HG03521 (cell line): ENCODE data around the gene EMID1.

Source experiments
- ATAC-seq: cut with Tn5 transposase; IDR thresholded peaks from one replicate; pipeline ENCODE4 v1.9.1; 2021; ENCODE audit warnings: mild to moderate bottlenecking, moderate library complexity; ENCODE audit not compliant: unreplicated experiment

EMID1 gene

DNA sequence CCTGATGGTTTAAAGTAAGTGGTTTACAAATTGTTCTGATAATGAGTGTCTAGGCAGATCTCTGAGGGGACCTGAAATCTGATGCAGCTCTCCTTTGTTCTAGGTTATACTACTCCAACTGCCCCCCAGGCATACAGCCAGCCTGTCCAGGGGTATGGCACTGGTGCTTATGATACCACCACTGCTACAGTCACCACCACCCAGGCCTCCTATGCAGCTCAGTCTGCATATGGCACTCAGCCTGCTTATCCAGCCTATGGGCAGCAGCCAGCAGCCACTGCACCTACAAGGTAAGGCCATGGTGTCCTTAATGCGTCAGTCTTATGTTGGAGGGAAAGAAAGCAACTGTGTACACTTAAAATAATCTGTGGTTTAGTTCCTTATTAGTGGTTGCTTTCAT, 72.2 kb downstream of the EMID1 start:
- ATAC-seq = no peak

DNA sequence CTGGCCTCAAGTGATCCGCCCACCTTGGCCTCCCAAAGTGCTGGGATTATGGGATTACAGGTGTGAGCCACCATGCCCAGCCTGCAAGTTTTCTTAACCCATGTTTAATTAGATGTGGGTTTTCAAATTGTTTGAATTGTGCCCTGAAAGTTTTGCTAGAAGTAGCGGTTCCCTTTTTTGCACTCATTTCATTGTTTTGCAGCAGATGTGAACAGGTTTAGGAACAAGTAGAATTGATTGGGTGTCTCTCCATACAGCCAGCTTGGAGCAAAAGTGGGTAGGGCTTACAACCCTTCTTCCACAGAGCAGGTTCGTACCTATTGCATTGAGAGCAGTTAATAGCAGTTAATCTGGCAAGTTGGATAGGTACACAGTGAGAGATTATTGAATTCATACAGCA, 78.5 kb downstream of the EMID1 start:
- no peak for ATAC-seq

DNA sequence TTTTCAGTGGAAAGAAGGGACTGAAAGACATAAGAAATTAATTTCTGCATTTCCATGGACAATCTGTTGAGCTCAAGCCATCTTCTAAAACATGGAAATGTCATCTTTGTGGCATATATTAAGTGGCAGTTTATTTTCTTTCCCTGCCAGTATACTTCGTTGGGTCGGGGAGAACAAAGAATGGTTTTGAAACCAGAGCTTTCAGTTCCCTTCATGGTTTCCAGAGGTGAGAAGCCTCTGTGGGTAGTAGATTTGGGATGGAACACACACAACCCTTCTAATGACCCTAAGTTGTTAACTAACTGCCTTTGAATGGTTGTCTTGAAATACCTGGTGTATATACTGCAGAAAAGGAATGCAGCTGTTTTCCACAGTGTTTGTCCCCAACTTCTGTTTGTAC, 83.1 kb downstream of the EMID1 start:
- ATAC-seq = no peak

DNA sequence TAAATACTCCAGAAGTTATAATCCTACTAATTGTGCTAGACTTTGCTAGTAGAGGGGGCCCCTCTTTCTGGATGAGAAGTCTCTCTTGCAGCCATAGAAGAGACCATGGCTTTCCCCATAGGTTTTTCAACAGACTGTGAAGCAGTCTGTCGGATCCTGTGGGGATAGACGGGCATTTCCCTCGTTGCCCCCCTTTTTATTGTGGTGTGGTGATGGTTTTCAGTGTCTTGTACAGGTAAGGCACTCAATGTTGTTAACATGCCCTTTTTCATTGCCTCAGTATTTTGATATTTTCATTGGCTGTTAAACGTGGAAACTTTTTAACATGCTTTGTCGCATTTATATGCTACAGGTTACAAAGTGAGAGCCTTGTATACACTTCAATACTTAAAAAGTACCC, 84.4 kb downstream of the EMID1 start:
- ATAC-seq = no peak

DNA sequence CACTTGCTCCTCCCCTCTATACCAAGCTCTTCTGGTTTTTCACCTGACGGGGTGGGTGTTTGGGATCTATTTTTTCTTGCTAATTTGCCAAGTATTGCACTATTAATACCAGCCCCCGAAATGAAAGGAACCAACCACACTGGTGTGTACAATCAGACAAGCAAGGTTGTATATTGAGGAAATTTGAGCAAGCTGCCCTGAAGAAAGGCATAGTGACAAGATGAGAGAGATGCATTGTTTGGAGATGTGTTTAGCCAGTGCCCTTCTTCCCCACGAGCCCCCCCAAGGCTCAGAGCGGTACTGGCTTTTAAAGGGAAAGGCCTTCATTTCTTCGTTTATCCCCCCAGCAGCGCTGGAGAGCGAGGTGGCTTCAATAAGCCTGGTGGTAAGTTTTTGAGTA, 85.5 kb downstream of the EMID1 start:
- ATAC-seq = no peak

DNA sequence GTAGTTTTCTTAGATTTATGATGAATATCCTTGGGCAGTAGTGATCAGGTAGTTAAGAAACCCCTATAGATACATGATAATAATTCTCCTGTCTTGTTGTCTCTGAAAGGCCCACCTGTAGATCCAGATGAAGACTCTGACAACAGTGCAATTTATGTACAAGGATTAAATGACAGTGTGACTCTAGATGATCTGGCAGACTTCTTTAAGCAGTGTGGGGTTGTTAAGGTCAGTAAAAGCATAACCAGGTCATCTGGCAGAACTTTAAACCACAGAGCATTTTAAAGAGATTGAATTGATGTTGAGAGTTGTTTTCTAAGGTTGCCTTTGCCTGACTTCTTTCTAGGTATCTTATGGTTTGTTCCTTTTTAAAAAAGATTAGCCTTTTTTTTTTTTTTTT, 86.7 kb downstream of the EMID1 start:
- ATAC-seq = no peak

DNA sequence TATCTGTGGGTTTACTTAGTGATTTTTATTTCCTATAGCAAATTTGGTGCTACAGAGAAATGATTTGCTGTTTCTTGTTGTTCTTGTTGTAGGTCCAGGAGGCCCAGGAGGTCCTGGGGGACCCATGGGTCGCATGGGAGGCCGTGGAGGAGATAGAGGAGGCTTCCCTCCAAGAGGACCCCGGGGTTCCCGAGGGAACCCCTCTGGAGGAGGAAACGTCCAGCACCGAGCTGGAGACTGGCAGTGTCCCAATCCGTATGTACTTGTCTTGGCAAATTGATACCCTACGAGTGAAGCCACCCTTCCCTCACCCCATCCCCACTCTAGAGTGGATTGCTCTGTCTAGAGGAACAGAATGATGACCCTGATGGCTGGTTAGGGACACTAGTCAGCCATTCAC, 92.9 kb downstream of the EMID1 start:
- ATAC-seq = no peak

DNA sequence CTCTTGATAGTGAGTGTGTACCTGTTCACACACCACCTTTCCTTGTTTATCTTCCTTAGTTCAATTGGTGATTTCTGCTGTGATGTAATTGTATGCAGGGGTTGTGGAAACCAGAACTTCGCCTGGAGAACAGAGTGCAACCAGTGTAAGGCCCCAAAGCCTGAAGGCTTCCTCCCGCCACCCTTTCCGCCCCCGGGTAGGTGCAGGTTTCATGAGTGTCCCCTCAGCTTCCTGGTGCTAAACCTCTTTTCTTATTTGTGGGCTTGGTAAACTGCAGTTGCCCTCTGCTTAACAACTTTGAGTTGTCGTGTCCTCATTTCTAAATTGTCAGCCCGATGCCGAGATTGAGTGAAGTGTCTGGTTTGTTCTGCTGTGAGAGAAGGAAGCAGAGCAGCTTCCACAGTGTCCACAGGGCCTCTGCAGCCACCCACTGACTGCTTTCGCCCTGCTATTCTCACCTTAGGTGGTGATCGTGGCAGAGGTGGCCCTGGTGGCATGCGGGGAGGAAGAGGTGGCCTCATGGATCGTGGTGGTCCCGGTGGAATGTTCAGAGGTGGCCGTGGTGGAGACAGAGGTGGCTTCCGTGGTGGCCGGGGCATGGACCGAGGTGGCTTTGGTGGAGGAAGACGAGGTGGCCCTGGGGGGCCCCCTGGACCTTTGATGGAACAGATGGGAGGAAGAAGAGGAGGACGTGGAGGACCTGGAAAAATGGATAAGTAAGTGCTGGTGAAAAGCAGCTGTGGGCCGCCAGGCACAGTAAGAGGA, 93.6 kb downstream of the EMID1 start:
- ATAC-seq = no peak

DNA sequence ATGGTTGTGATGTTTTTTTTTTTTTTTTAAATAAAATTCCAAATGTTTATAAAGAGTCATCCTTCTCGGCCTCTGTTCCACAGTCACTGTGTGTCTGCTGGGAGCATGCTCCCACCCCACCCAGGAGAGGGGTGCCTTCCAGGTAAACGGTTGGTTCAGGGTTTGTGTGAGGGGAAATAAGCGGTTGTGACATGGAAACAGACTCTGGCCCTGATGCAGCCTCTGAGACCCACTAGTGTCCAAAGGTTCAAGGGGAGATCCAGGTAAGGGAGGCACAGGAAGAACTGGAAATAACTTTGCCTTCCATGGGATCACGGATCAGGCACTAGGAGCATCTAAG, 94.7 kb downstream of the EMID1 start:
- ATAC-seq = no peak

DNA sequence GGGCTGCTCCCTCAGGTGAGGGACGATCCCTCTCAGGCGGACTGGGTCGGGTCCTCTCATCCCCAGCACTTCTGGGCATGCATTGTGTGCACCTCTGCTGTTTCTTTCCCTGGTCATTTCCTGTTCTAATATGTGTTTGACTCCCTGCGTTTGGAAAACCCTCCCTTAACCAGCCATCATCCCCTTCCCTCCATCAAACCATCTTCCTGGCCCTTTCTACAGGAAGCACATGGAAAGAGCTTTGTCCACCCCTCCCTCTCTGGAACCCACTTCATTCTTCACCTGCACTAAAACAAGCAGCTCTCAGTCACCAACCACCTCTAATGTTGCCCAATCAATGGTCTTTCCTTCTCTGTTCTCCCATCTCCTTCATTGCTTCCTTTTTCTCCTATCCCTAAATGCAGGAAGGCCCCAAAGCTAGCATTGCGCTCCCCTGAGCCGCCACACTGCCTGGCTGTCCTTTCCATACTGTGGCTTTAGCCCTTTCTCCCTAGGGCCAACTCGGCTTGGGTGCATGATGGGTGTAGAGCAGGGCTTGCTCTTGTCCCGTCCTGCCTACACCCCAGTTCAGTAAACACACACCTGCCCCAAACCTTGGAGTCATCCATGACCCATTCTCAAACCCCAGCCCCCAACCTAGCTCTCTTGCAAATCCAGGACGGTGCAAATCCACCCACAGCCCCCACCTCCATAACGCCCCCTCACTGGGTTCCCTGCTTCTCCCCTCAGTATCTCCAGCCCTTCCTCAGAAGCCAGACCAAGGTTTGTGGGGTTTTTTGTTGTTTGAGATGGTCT, 95.3 kb downstream of the EMID1 start:
- ATAC-seq = no peak

DNA sequence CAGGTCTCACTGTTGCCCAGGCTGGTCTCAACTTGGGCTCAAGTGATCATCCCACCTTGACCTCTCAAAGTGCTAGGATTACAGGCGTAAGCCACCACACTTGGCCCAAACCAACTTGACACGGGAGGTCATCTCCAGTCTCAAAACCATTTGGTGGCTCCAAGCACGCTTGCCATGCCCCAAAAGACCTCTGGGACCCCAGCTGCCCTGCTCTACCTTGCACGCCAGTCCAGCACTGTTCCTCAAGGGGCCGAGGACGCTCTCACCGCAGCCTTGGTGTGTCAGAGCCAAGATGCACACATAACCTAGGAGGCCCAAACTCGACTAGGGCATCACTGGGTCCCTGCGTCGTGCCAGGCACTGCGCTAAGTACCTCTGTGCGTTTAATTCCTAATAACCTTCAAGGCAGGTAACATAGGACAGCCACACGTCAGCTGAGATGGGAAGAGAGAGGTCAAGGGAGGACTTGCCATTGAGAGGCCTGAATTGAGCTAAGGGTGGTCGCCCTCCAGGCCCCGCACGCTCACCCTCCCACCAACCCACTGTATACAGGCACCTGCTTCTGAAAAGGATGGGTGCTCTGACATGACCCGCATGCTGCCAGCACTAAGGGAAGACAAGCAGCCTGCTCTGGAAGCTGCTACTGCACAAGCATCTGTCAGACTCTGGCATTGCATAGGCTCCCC, 96.2 kb downstream of the EMID1 start:
- no peak for ATAC-seq

DNA sequence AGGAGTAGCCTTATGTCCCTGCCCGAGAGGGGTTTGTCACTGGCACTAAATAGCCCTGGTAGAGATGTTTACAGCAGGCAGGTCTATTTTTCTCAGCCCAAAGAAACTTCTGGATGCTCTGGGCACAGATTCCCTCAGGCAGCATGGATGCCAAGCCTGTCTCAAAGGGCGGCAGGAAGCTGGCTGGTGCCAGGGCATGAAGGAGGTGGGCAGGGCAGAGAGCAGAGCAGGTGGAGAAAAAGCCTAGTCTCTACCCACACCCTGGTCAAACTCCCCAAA, 96.6 kb downstream of the EMID1 start:
- no peak for ATAC-seq

DNA sequence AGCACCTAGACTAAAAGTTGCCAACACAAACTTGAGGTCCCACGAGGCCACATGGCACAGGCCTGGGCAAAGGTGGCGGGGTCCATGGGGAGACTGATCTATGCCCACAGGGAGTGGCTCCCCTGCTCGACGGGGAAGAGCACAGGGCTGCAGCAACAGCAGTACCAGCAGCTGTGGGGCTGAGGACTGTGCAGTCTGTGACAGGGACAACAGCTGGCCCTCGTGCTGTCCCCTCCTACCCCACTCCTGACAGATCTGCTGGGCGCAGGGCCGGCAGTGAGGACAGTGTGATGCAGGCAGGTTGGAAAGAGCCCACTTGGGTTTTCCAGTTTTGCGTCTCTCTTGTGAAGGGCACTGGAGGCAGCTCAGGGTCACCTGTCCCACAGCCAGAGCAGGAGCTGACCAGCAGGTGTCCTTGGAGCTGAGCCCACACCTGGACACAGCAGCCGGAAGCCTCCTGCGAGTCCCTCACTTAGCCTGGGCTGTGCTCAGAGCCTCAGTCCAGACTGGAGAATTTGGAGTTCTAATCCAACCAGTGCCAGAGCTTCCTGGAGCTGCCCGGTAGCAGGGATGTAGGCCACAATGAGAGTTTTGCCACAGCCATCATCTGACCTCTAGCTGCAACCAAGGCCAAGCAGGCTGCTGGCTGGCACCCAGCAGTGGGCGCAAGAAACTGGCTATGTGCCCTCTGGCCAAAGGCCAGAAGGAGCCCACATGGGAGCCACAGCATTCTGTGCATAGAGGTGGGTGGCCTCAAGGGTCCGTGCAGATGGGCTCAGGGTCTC, 97.2 kb downstream of the EMID1 start:
- no peak for ATAC-seq

DNA sequence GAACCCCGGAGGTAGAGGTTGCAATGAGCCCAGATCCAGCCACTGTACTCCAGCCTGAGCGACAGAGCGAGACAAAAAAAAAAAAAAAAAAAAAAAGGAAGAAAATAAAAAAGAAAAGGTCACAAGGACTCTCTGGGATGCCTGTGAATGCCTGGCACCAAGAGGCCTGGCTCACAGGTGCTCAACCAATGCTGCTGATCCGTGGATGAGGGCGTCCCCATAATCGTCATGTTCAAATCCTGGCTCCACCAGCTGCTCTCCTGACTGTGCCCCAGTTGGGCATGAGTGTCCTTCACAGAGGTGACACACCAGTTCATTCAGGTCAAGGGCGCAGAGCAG, 100.1 kb downstream of the EMID1 start:
- ATAC-seq = no peak

DNA sequence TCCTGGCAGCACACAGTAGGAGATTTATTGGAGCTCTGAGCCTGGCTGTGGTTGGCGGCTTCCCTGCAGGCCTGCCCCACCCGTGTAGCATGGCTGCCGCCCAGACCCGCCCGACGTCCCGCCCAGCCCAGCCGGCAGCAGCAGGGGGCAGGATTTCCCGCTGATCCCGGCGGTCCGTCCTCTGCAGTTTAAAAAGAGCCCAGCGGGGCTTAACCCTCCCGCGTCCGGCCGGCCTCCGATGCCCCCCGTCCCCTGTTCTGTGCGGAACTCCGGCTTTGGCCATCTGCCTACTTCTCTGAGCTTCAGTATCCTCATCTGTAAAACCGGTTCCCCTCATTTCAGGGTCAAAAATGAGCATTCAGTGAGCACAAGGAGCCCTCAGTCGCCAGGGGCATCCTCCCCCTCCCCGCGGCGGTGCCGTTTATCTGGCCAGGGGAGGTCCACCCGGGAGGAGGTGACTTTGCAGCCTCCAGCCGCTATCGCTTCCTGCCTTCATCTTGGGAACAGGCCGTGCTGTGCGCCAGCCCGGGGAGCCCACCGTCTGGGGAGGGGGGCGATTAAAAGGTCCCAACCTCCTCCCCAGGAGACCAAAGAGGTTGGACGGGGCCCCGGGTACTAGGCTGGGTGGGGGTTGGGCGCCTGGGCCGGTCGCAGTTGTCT, 100.6 kb downstream of the EMID1 start, which contains the start of gene GAS2L1:
GAS2L1 (plus strand) TSS at position 476 of the 660 bp plus-strand sequence. CDS start 1,456 bp downstream, outside the sequence.
- ATAC-seq = no peak

DNA sequence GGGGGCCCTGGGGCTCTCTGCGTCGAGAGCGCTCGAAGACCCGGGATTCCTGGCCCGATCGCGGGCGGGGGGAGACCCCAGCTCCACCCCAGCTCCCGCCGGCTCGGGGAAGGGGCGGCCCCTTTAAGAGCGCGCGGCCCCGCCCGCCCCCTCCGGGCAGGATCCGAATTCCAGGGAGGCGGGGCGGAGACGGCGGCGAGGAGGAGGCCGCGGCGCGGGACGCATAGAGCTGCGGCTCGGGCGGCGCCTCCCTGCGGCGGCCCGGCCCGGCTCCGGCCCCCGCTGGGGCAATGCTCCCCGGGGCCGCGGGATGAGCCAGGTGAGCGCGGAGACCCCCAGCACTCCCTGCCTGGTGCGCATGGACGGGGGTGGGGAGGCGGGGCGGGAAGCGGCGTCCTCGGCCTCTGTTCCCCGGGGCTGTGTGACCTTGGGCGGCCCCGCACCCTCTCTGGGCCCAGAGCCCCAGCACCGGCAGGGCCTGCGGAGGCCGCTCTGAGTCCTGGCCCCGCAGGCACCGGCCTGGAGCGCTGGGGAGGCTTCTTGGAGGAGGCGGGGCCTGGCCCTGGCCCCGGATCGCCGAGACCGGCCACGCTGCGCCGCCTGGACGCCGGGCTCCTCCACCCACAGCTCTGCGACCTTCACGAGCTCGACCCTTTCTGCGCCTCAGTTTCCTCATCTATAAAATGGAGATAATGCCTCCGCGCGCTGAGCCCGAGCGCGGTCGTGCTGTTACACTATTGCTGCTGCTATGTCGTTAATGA, 101.3 kb downstream of the EMID1 start:
- ATAC-seq = no peak

DNA sequence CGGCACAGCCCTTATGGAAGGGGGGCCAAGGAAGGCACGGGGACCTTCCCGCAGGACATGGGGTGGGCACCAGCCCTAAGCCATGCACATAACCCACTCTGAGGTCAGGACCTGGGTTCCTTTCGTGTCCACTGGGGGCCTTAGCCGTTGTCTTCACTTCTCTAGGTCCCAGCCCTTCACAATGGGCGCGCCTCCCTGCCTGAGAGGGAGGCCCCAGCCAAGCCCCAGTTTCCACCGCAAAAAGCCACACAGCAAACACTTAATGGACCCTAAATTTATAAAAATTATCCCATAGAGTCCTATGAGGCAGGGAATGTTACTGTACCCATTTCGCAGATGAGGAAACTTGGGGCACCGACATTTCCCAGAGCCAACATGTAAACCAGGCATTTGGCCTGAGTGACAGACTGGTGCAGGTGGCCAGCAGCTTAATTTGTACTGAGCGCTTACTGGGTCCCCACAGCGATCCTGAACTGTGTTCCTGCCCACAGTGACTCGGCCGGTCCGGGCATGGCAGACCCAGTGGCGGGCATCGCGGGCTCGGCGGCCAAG, 102.0 kb downstream of the EMID1 start:
- ATAC-seq = no peak

DNA sequence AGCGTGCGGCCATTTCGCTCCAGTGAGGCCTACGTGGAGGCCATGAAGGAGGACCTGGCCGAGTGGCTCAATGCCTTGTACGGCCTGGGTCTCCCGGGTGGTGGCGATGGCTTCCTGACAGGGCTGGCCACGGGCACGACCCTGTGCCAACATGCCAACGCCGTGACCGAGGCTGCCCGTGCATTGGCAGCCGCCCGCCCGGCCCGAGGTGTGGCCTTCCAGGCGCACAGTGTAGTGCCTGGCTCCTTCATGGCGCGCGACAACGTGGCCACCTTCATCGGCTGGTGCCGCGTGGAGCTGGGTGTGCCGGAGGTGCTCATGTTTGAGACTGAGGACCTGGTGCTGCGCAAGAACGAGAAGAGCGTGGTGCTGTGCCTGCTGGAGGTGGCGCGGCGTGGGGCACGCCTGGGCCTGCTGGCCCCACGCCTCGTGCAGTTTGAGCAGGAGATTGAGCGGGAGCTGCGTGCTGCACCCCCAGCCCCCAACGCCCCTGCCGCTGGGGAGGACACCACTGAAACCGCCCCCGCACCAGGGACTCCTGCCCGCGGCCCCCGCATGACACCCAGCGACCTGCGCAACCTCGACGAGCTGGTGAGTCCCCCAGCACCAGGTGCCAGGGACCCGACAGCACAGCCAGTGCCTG, 102.6 kb downstream of the EMID1 start:
- ATAC-seq = no peak

DNA sequence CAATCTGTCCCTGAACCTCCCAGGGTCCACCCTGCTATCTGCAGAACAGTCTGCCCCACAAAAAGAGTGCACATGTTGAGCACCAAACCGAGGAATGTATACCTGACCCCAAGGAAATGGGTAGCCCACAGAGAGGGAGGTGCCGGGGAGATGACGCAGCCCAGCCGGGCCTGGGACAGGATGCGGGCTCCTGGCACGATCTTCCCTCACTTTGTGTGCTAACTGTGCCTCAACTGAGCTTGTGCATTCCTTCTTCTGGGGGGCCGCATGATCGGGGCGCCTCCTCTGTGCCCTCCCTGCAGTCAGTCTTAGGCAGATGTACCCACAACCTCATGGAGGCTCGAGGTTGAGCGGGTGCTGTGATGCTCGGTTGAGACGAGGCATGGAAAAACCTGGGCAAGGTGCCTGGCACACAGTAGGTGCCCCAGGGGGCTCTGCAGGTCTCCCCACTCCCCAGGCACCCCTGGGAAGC, 103.1 kb downstream of the EMID1 start:
- ATAC-seq = no peak
